ENCODE measurements around the gene IFT22. TPM values are rescaled to one million over a fixed set of nuclear protein-coding genes. Genes with fewer than 3 reads are reported as not detected.
"Not testable (repeated sequence)": the region's sequence is repeated elsewhere in the genome, so short reads cannot be mapped to it uniquely, and the experiment has no call there.

The IFT22 gene
- total RNA-seq, 4 donors from 2014 or later: 23.5 to 40.8 (median 28.1) TPM

- peaks cover 0 to 1% (median 0%) of the 10 kb centered on the region in 3 donors for H3K4me1 ChIP-seq
Measured at GRCh38 chr7:101357433-101357832, 35.8 kb upstream of the IFT22 start.

GRCh38 chr7:101352920-101353308, 31.3 kb upstream of the IFT22 start:
- H3K27me3 ChIP-seq: peaks cover 71% of the 10 kb centered on the region
- no peak for TF ChIP-seq EP300 (IDR thresholded peaks at IDR 0.05)
- TF ChIP-seq POLR2AphosphoS5 (IDR thresholded peaks at IDR 0.05): no peak
- TF ChIP-seq POLR2A (IDR thresholded peaks at IDR 0.05): no peak
- no peak for TF ChIP-seq CTCF (IDR thresholded peaks at IDR 0.05)
- ATAC-seq: no peak
- no peak overlapping the region for H3K27ac ChIP-seq
- H3K36me3 ChIP-seq: no peaks in the 10 kb centered on the region
- 50 to 73% methylated on average over 2 of the region's 2 CpGs for WGBS, 2 donors (ENCODE audit: low coverage in 1 of 2)
- H3K4me1 ChIP-seq: no peaks in the 10 kb centered on the region
- H3K4me3 ChIP-seq: no peak overlapping the region
- no peaks in the 10 kb centered on the region for H3K9me3 ChIP-seq

More at GRCh38 chr7:101357433-101357832, 35.8 kb upstream of the IFT22 start:
- no peak overlapping the region for H3K27ac ChIP-seq
- WGBS, 2 donors (ENCODE audit: low coverage in 1 of 2): 44 to 50% methylated on average over 4 to 6 of the region's 7 CpGs
- TF ChIP-seq POLR2A (IDR thresholded peaks at IDR 0.05) (no peak), CTCF (IDR thresholded peaks at IDR 0.05) (no peak), EP300 (IDR thresholded peaks at IDR 0.05) (no peak), POLR2AphosphoS5 (IDR thresholded peaks at IDR 0.05) (no peak)
- no peaks in the 10 kb centered on the region for H3K36me3 ChIP-seq
- H3K27me3 ChIP-seq: peaks cover 37% of the 10 kb centered on the region
- no peak overlapping the region for H3K4me3 ChIP-seq
- H3K9me3 ChIP-seq: no peaks in the 10 kb centered on the region
- no peak for ATAC-seq

- peaks cover 63% of the 10 kb centered on the region for H3K27me3 ChIP-seq
- 0 to 41% methylated on average over 1 to 4 of the region's 12 CpGs for WGBS, 2 donors (ENCODE audit: low coverage in 1 of 2)
- H3K4me3 ChIP-seq, H3K27ac ChIP-seq, ATAC-seq, H3K36me3 ChIP-seq, H3K4me1 ChIP-seq, H3K9me3 ChIP-seq: not testable (repeated sequence)
Measured at GRCh38 chr7:101349300-101349699, 27.7 kb upstream of the IFT22 start.

- H3K36me3 ChIP-seq: not testable (repeated sequence)
- no CpG with 5 or more reads among the region's 32 CpGs for WGBS, 2 donors (ENCODE audit: low coverage in 1 of 2)
Measured at GRCh38 chr7:101348456-101349067, 26.9 kb upstream of the IFT22 start.

GRCh38 chr7:101347477-101347876, 25.9 kb upstream of the IFT22 start:
- Histone ChIP-seq H3K4me1 (no peaks in the 10 kb centered on the region), H3K27ac (no peak overlapping the region), H3K27me3 (peaks cover 59% of the 10 kb centered on the region), H3K9me3 (no peaks in the 10 kb centered on the region), H3K36me3 (no peaks in the 10 kb centered on the region), H3K4me3 (no peak overlapping the region)
- TF ChIP-seq CTCF (IDR thresholded peaks at IDR 0.05): no peak
- TF ChIP-seq EP300 (IDR thresholded peaks at IDR 0.05): no peak
- TF ChIP-seq POLR2AphosphoS5 (IDR thresholded peaks at IDR 0.05): no peak
- TF ChIP-seq POLR2A (IDR thresholded peaks at IDR 0.05): no peak
- no peak for ATAC-seq
- WGBS, 2 donors (ENCODE audit: low coverage in 1 of 2): 86 to 97% methylated on average over 10 to 14 of the region's 15 CpGs

More at GRCh38 chr7:101348456-101349067, 26.9 kb upstream of the IFT22 start:
- H3K27me3 ChIP-seq: peaks cover 65% of the 10 kb centered on the region
- H3K4me3 ChIP-seq, H3K4me1 ChIP-seq, H3K27ac ChIP-seq, ATAC-seq, H3K9me3 ChIP-seq: not testable (repeated sequence)

- Histone ChIP-seq H3K4me1 (no peaks in the 10 kb centered on the region), H3K36me3 (no peaks in the 10 kb centered on the region), H3K9me3 (no peaks in the 10 kb centered on the region), H3K27me3 (peaks cover 30% of the 10 kb centered on the region), H3K4me3 (no peak overlapping the region), H3K27ac (no peak overlapping the region)
- TF ChIP-seq POLR2A (IDR thresholded peaks at IDR 0.05) (no peak), POLR2AphosphoS5 (IDR thresholded peaks at IDR 0.05) (no peak), CTCF (IDR thresholded peaks at IDR 0.05) (no peak), EP300 (IDR thresholded peaks at IDR 0.05) (no peak)
- ATAC-seq: no peak
- WGBS, 2 donors (ENCODE audit: low coverage in 1 of 2): 84% methylated on average over 2 of the region's 7 CpGs; no CpG with 5 or more reads in 1 of the 2 donors
Measured at GRCh38 chr7:101342892-101343291, 21.3 kb upstream of the IFT22 start.

All from gastroesophageal sphincter (tissue), 4 donors.